Stimulated activated CD8-positive, alpha-beta memory T cell treated with anti-CD3 and anti-CD28 coated beads, Interleukin-7, amount 100 ng/mL, for 24 hours (primary cell): ENCODE data around the gene MAML2.

Experiments used
- DNase-seq: peaks from one replicate; pipeline ENCODE4 v3.0.0-alpha.2; 2020; ENCODE audit warnings: low read depth

MAML2 gene

GRCh38 chr11:96008161-96008720 is 334.8 kb downstream of the MAML2 start:
- DNase-seq, result no peak

GRCh38 chr11:96006037-96006436 is 337.0 kb downstream of the MAML2 start:
- DNase-seq, result no peak

GRCh38 chr11:96004862-96005261 is 338.1 kb downstream of the MAML2 start:
- no peak for DNase-seq

GRCh38 chr11:96002754-96003290 is 340.2 kb downstream of the MAML2 start:
- no peak for DNase-seq

GRCh38 chr11:96002339-96002738 is 340.7 kb downstream of the MAML2 start:
- DNase-seq, result no peak

- no peak for DNase-seq
Measured at GRCh38 chr11:96001037-96001436, 342.0 kb downstream of the MAML2 start.

GRCh38 chr11:95999711-96000406 is 343.1 kb downstream of the MAML2 start:
- no peak for DNase-seq

- DNase-seq, result no peak
Measured at GRCh38 chr11:95996621-95997235, 346.3 kb downstream of the MAML2 start.

- no peak for DNase-seq
Measured at GRCh38 chr11:95994329-95994728, 348.7 kb downstream of the MAML2 start.

- DNase-seq, result no peak
Measured at GRCh38 chr11:95993438-95994298, 349.3 kb downstream of the MAML2 start.

- DNase-seq, result no peak
Measured at GRCh38 chr11:95991545-95991944, 351.4 kb downstream of the MAML2 start.

GRCh38 chr11:95991101-95991500 is 351.9 kb downstream of the MAML2 start:
- DNase-seq, result no peak

- DNase-seq, result no peak
Measured at GRCh38 chr11:95989780-95990179, 353.2 kb downstream of the MAML2 start.

- no peak for DNase-seq
Measured at GRCh38 chr11:95989076-95989605, 353.9 kb downstream of the MAML2 start.

- no peak for DNase-seq
Measured at GRCh38 chr11:95985174-95985808, 357.7 kb downstream of the MAML2 start.

- no peak for DNase-seq
Measured at GRCh38 chr11:95984072-95984471, 358.9 kb downstream of the MAML2 start.

- no peak for DNase-seq
Measured at GRCh38 chr11:95977534-95978174, 365.3 kb downstream of the MAML2 start.

- no peak for DNase-seq
Measured at GRCh38 chr11:95976550-95976949, 366.4 kb downstream of the MAML2 start.

GRCh38 chr11:95975343-95975742 is 367.7 kb downstream of the MAML2 start:
- no peak for DNase-seq

- no peak for DNase-seq
Measured at GRCh38 chr11:95972060-95972459, 370.9 kb downstream of the MAML2 start.

GRCh38 chr11:95968585-95968984 is 374.4 kb downstream of the MAML2 start:
- DNase-seq, result no peak
